Smooth muscle cell (in vitro differentiated cells): ENCODE results near the gene STK32C. TPM values are rescaled to one million over a fixed set of nuclear protein-coding genes. Genes with fewer than 3 reads are reported as not detected.

Experiments used
- DNase-seq: peaks from one replicate; lab custom pipeline; 2025; ENCODE audit not compliant: unreplicated experiment; lab: John Stamatoyannopoulos, UW
- H2AFZ ChIP-seq: fragments of 200-600 bp; sonication (generic); 2 replicates; pipeline ENCODE4 v1.6.0; 2016; ENCODE audit warnings: antibody characterized with exemption, low read depth, mild to moderate bottlenecking
- H3F3A ChIP-seq: fragments of 200-600 bp; sonication (generic); 2 replicates; pipeline ENCODE4 v1.6.0; 2017; ENCODE audit warnings: antibody characterized with exemption, low read depth
- H3K27ac ChIP-seq: fragments of 200-600 bp; sonication (generic); 2 replicates; pipeline ENCODE4 v1.5.1; 2016; ENCODE audit warnings: low read depth, mild to moderate bottlenecking
- H3K27me3 ChIP-seq: fragments of 200-600 bp; sonication (generic); 2 replicates; pipeline ENCODE4 v1.6.1; 2016; ENCODE audit warnings: low read depth, mild to moderate bottlenecking
- H3K36me3 ChIP-seq: fragments of 200-600 bp; sonication (generic); 2 replicates; pipeline ENCODE4 v1.5.1; 2016; ENCODE audit warnings: low read depth
- H3K4me1 ChIP-seq: fragments of 200-600 bp; sonication (generic); 2 replicates; pipeline ENCODE4 v1.5.1; 2016; ENCODE audit warnings: low read depth
- H3K4me2 ChIP-seq: fragments of 200-600 bp; sonication (generic); 2 replicates; pipeline ENCODE4 v1.6.0; 2016; ENCODE audit warnings: mild to moderate bottlenecking
- H3K4me3 ChIP-seq: fragments of 200-600 bp; sonication (generic); 2 replicates; pipeline ENCODE4 v1.5.1; 2016; ENCODE audit warnings: mild to moderate bottlenecking
- H3K79me2 ChIP-seq: fragments of 200-600 bp; sonication (generic); 2 replicates; pipeline ENCODE4 v1.6.0; 2016; ENCODE audit warnings: low read depth, mild to moderate bottlenecking
- H3K9ac ChIP-seq: fragments of 200-600 bp; sonication (generic); 2 replicates; pipeline ENCODE4 v1.6.0; 2016; ENCODE audit warnings: low read depth
- H3K9me3 ChIP-seq: fragments of 200-600 bp; sonication (generic); replicated peaks from 2 replicates; pipeline ENCODE4 v1.5.1; 2016; ENCODE audit warnings: low read depth
- H4K20me1 ChIP-seq: fragments of 200-600 bp; sonication (generic); 2 replicates; pipeline ENCODE4 v1.6.0; 2016; ENCODE audit warnings: low read depth
- CTCF ChIP-seq: fragments of 200-600 bp; sonication (generic); IDR thresholded peaks from 2 replicates; pipeline ENCODE4 v1.5.1; 2017; ENCODE audit warnings: borderline replicate concordance, mild to moderate bottlenecking, antibody characterized with exemption; ENCODE audit not compliant: insufficient read depth, poor library complexity, severe bottlenecking
- WGBS: methylation state at CpG from one replicate; pipeline ENCODE4 v1.1.7; 2016; ENCODE audit warnings: low lambda C conversion rate; 5-methylcytosine and 5-hydroxymethylcytosine counted together
- polyA plus RNA-seq: library from polyadenylated mRNA; unstranded; fragments of >200 nt; fragmentation: Nextera tagmentation; extraction: Ambion mirVana; gene quantifications from 2 replicates; pipeline ENCODE4 v1.2.1, GENCODE V29; 2016
- total RNA-seq: library from RNA; depleted of rRNA; stranded (reverse); fragments of >200 nt; gene quantifications from 2 replicates; pipeline ENCODE4 v1.2.3, GENCODE V29; 2014

STK32C gene
- total and polyA plus RNA-seq, 2 experiments from 2014 or later: 2.3 to 13.2 TPM

GRCh38 chr10:132305654-132306342 is 2.0 kb downstream of the STK32C start:
- no peak overlapping the region for H3K4me2 ChIP-seq
- WGBS: 93% methylated on average over 22 of the region's 22 CpGs
- H3K27ac ChIP-seq: no peak overlapping the region
- H3F3A ChIP-seq: no peaks in the 10 kb centered on the region
- H3K9ac ChIP-seq: no peak overlapping the region
- H3K9me3 ChIP-seq: no peaks in the 10 kb centered on the region
- no peaks in the 10 kb centered on the region for H3K79me2 ChIP-seq
- H3K27me3 ChIP-seq: peaks cover 25% of the 10 kb centered on the region
- peaks cover 7% of the 10 kb centered on the region for H3K4me1 ChIP-seq
- TF ChIP-seq CTCF: no peak
- DNase-seq: no peak
- no peak overlapping the region for H2AFZ ChIP-seq
- peaks cover 4% of the 10 kb centered on the region for H4K20me1 ChIP-seq
- no peak overlapping the region for H3K4me3 ChIP-seq
- H3K36me3 ChIP-seq: no peaks in the 10 kb centered on the region

GRCh38 chr10:132304756-132305509 is 2.8 kb downstream of the STK32C start:
- peaks cover 25% of the 10 kb centered on the region for H3K27me3 ChIP-seq
- no peak overlapping the region for H3K9ac ChIP-seq
- no peak overlapping the region for H3K4me2 ChIP-seq
- DNase-seq: no peak
- no peak overlapping the region for H3K4me3 ChIP-seq
- WGBS: 91% methylated on average over 21 of the region's 21 CpGs
- peaks cover 11% of the 10 kb centered on the region for H4K20me1 ChIP-seq
- no peaks in the 10 kb centered on the region for H3K79me2 ChIP-seq
- no peaks in the 10 kb centered on the region for H3K9me3 ChIP-seq
- H3K27ac ChIP-seq: no peak overlapping the region
- no peak for TF ChIP-seq CTCF
- no peaks in the 10 kb centered on the region for H3K36me3 ChIP-seq
- H3K4me1 ChIP-seq: peaks cover 7% of the 10 kb centered on the region
- H2AFZ ChIP-seq: no peak overlapping the region
- no peaks in the 10 kb centered on the region for H3F3A ChIP-seq

- no peaks in the 10 kb centered on the region for H3K9me3 ChIP-seq
- peaks cover 3% of the 10 kb centered on the region for H3K4me1 ChIP-seq
- H3K27me3 ChIP-seq: peaks cover 20% of the 10 kb centered on the region
- H3K79me2 ChIP-seq: no peaks in the 10 kb centered on the region
- no peak overlapping the region for H3K4me3 ChIP-seq
- peaks cover 11% of the 10 kb centered on the region for H4K20me1 ChIP-seq
- no peak overlapping the region for H2AFZ ChIP-seq
- H3F3A ChIP-seq: no peaks in the 10 kb centered on the region
- H3K4me2 ChIP-seq: no peak overlapping the region
- no peaks in the 10 kb centered on the region for H3K36me3 ChIP-seq
- WGBS: 89% methylated on average over 21 of the region's 21 CpGs
- H3K27ac ChIP-seq: no peak overlapping the region
- DNase-seq: no peak
- no peak for TF ChIP-seq CTCF
- H3K9ac ChIP-seq: no peak overlapping the region
These were observed 4.2 kb downstream of the STK32C start for GRCh38 chr10:132303361-132304115.
